GM20000 (cell line): ENCODE data around the gene VOPP1.

Experiments
- DNase-seq: peaks from one replicate; pipeline ENCODE4 v3.0.0; 2012; ENCODE audit warnings: low spot score
- CTCF ChIP-seq: IDR thresholded peaks from 2 replicates; pipeline ENCODE4 v1.5.1; 2012; ENCODE audit warnings: mild to moderate bottlenecking, control low read depth; ENCODE audit errors: extremely low read depth, missing control alignments

The VOPP1 gene

GRCh38 chr7:55574051-55574717, 1.9 kb upstream of the VOPP1 start:
- no peak for TF ChIP-seq CTCF
- DNase-seq, result no peak

- TF ChIP-seq CTCF, result no peak
- no peak for DNase-seq
Measured at GRCh38 chr7:55573234-55573900, 1.1 kb upstream of the VOPP1 start.

GRCh38 chr7:55571511-55572377, 558 bp downstream of the VOPP1 start:
- DNase-seq, result peak; percentile 79
- no peak for TF ChIP-seq CTCF

- DNase-seq, result no peak
- TF ChIP-seq CTCF, result no peak
Measured at GRCh38 chr7:55570939-55571338, 1.4 kb downstream of the VOPP1 start.

GRCh38 chr7:55570218-55570873, 2.0 kb downstream of the VOPP1 start:
- peak; percentile 77 for DNase-seq
- no peak for TF ChIP-seq CTCF

- TF ChIP-seq CTCF, result no peak
- no peak for DNase-seq
Measured at GRCh38 chr7:55569797-55570196, 2.5 kb downstream of the VOPP1 start.
